ENCODE results near the gene OR5AK2.

Gene OR5AK2

GRCh38 chr11:57015679-57016078 lies 27.0 kb downstream of the OR5AK2 start:
- Histone ChIP-seq H3K36me3 (replicated peaks) (no peaks in the 10 kb centered on the region), H3K27me3 (replicated peaks) (no peaks in the 10 kb centered on the region), H3K4me3 (ENCODE audit: low read depth, low read length) (no peak overlapping the region), H3K27ac (no peak overlapping the region)
- no peak for TF ChIP-seq CTCF (IDR thresholded peaks at IDR 0.05; ENCODE audit: low read depth, low read length, missing control alignments)
- in situ Hi-C loops (cut with HindIII; ENCODE audit: low pct_ligation_motif_present, low sequenced_read_pairs), result no loop called here
- no peak for DNase-seq

GRCh38 chr11:57031556-57031955 lies 42.8 kb downstream of the OR5AK2 start:
- Histone ChIP-seq H3K36me3 (replicated peaks) (no peaks in the 10 kb centered on the region), H3K27me3 (replicated peaks) (no peaks in the 10 kb centered on the region), H3K4me3 (ENCODE audit: low read depth, low read length) (no peak overlapping the region), H3K27ac (no peak overlapping the region)
- TF ChIP-seq CTCF (IDR thresholded peaks at IDR 0.05; ENCODE audit: low read depth, low read length, missing control alignments), result no peak
- DNase-seq, result no peak
- in situ Hi-C loops (cut with HindIII; ENCODE audit: low pct_ligation_motif_present, low sequenced_read_pairs), result no loop called here
